ENCODE measurements around the gene HSDL1.

HSDL1 gene

GRCh38 chr16:84079664-84080063 lies 65.3 kb downstream of the HSDL1 start:
- Histone ChIP-seq H3K9me3 (ENCODE audit: insufficient read depth, low read depth, low read length) (no peaks in the 10 kb centered on the region), H3K27me3 (ENCODE audit: insufficient read depth, low read length) (no peaks in the 10 kb centered on the region), H4K91ac (ENCODE audit: low read depth, low read length) (no peak overlapping the region), H2AK5ac (ENCODE audit: low read length) (no peak overlapping the region), H2BK12ac (ENCODE audit: low read length) (no peak overlapping the region), H4K12ac (ENCODE audit: low read depth, low read length) (no peak overlapping the region), H3K36me3 (ENCODE audit: control insufficient read depth in 1 of 2, insufficient read depth in 2 of 2, low read length in 2 of 2) (peaks cover 35 to 51% of the 10 kb centered on the region in 2 experiments), H2BK5ac (ENCODE audit: low read depth, low read length, poor library complexity) (no peak overlapping the region), H3K79me2 (ENCODE audit: control insufficient read depth, insufficient read depth, low read length, poor library complexity) (no peaks in the 10 kb centered on the region), H2AFZ (ENCODE audit: insufficient read depth, low read length, poor library complexity) (no peak overlapping the region), H3K4me3 (ENCODE audit: low read depth, low read length) (no peak overlapping the region), H3K79me1 (ENCODE audit: low read length) (no peaks in the 10 kb centered on the region), H3K18ac (ENCODE audit: low read length) (no peak overlapping the region), H2BK120ac (ENCODE audit: insufficient read depth, low read length, poor library complexity) (no peak overlapping the region), H3K4me1 (ENCODE audit: control insufficient read depth in 1 of 2, insufficient read depth in 2 of 2, low read length in 2 of 2) (no peaks in the 10 kb centered on the region), H4K8ac (ENCODE audit: low read depth, low read length) (no peak overlapping the region), H3K4me2 (ENCODE audit: low read length) (no peak overlapping the region), H3K9ac (ENCODE audit: low read length) (no peak overlapping the region), H3K27ac (ENCODE audit: low read depth, low read length) (no peak overlapping the region), H3K14ac (ENCODE audit: low read length) (no peak overlapping the region), H3K4ac (ENCODE audit: low read depth, low read length) (no peak overlapping the region), H3K23ac (ENCODE audit: low read length) (no peak overlapping the region)
- no CpG with 5 or more reads among the region's 6 CpGs for WGBS (ENCODE audit: extremely low coverage, insufficient coverage, insufficient read length)
- no peak for DNase-seq

- Histone ChIP-seq H3K27ac (ENCODE audit: low read depth, low read length) (no peak overlapping the region), H3K79me1 (ENCODE audit: low read length) (no peaks in the 10 kb centered on the region), H3K14ac (ENCODE audit: low read length) (no peak overlapping the region), H3K4me2 (ENCODE audit: low read length) (no peak overlapping the region), H3K79me2 (ENCODE audit: control insufficient read depth, insufficient read depth, low read length, poor library complexity) (no peaks in the 10 kb centered on the region), H2BK12ac (ENCODE audit: low read length) (no peak overlapping the region), H4K12ac (ENCODE audit: low read depth, low read length) (no peak overlapping the region), H3K4me3 (ENCODE audit: low read depth, low read length) (no peak overlapping the region), H3K4ac (ENCODE audit: low read depth, low read length) (no peak overlapping the region), H4K91ac (ENCODE audit: low read depth, low read length) (no peak overlapping the region), H2AFZ (ENCODE audit: insufficient read depth, low read length, poor library complexity) (no peak overlapping the region), H3K23ac (ENCODE audit: low read length) (no peak overlapping the region), H2AK5ac (ENCODE audit: low read length) (no peak overlapping the region), H3K18ac (ENCODE audit: low read length) (no peak overlapping the region), H3K36me3 (ENCODE audit: control insufficient read depth in 1 of 2, insufficient read depth in 2 of 2, low read length in 2 of 2) (peaks cover 38 to 45% of the 10 kb centered on the region in 2 experiments), H2BK120ac (ENCODE audit: insufficient read depth, low read length, poor library complexity) (no peak overlapping the region), H4K8ac (ENCODE audit: low read depth, low read length) (no peak overlapping the region), H3K9me3 (ENCODE audit: insufficient read depth, low read depth, low read length) (no peaks in the 10 kb centered on the region), H2BK5ac (ENCODE audit: low read depth, low read length, poor library complexity) (no peak overlapping the region), H3K27me3 (ENCODE audit: insufficient read depth, low read length) (no peaks in the 10 kb centered on the region), H3K9ac (ENCODE audit: low read length) (no peak overlapping the region), H3K4me1 (ENCODE audit: control insufficient read depth in 1 of 2, insufficient read depth in 2 of 2, low read length in 2 of 2) (no peaks in the 10 kb centered on the region)
- no CpG with 5 or more reads among the region's 11 CpGs for WGBS (ENCODE audit: extremely low coverage, insufficient coverage, insufficient read length)
- DNase-seq = no peak
Observed at GRCh38 chr16:84075376-84075775, 69.6 kb downstream of the HSDL1 start.

GRCh38 chr16:84074721-84075120 lies 70.3 kb downstream of the HSDL1 start:
- H3K14ac ChIP-seq (ENCODE audit: low read length) = no peak overlapping the region
- no peak overlapping the region for H4K12ac ChIP-seq (ENCODE audit: low read depth, low read length)
- no peak overlapping the region for H2BK120ac ChIP-seq (ENCODE audit: insufficient read depth, low read length, poor library complexity)
- no CpG with 5 or more reads among the region's 3 CpGs for WGBS (ENCODE audit: extremely low coverage, insufficient coverage, insufficient read length)
- no peak overlapping the region for H3K4me3 ChIP-seq (ENCODE audit: low read depth, low read length)
- no peak overlapping the region for H3K18ac ChIP-seq (ENCODE audit: low read length)
- no peaks in the 10 kb centered on the region for H3K79me2 ChIP-seq (ENCODE audit: control insufficient read depth, insufficient read depth, low read length, poor library complexity)
- no peak overlapping the region for H3K4ac ChIP-seq (ENCODE audit: low read depth, low read length)
- H3K9me3 ChIP-seq (ENCODE audit: insufficient read depth, low read depth, low read length) = no peaks in the 10 kb centered on the region
- peaks cover 36 to 43% of the 10 kb centered on the region in 2 experiments for H3K36me3 ChIP-seq (ENCODE audit: control insufficient read depth in 1 of 2, insufficient read depth in 2 of 2, low read length in 2 of 2)
- no peak overlapping the region for H3K9ac ChIP-seq (ENCODE audit: low read length)
- H4K8ac ChIP-seq (ENCODE audit: low read depth, low read length) = no peak overlapping the region
- H2AK5ac ChIP-seq (ENCODE audit: low read length) = no peak overlapping the region
- H3K4me2 ChIP-seq (ENCODE audit: low read length) = no peak overlapping the region
- no peak overlapping the region for H3K27ac ChIP-seq (ENCODE audit: low read depth, low read length)
- H2BK5ac ChIP-seq (ENCODE audit: low read depth, low read length, poor library complexity) = no peak overlapping the region
- H4K91ac ChIP-seq (ENCODE audit: low read depth, low read length) = no peak overlapping the region
- H3K23ac ChIP-seq (ENCODE audit: low read length) = no peak overlapping the region
- no peaks in the 10 kb centered on the region for H3K79me1 ChIP-seq (ENCODE audit: low read length)
- no peak overlapping the region for H2AFZ ChIP-seq (ENCODE audit: insufficient read depth, low read length, poor library complexity)
- no peak for DNase-seq
- H2BK12ac ChIP-seq (ENCODE audit: low read length) = no peak overlapping the region
- H3K27me3 ChIP-seq (ENCODE audit: insufficient read depth, low read length) = no peaks in the 10 kb centered on the region
- H3K4me1 ChIP-seq (ENCODE audit: control insufficient read depth in 1 of 2, insufficient read depth in 2 of 2, low read length in 2 of 2) = no peaks in the 10 kb centered on the region

Measured in trophoblast cell (in vitro differentiated cells and primary cell).